Lower leg skin (tissue), 4 donors: ENCODE results near the gene UBXN6. TPM values are rescaled to one million over a fixed set of nuclear protein-coding genes. Genes with fewer than 3 reads are reported as not detected.

ENCODE experiments used
- DNase-seq, 2 donors: peaks; one replicate each; pipeline ENCODE4 v3.0.0-alpha.2; 2019; ENCODE audit warnings: low spot score in 2 of 2
- H3K4me3 ChIP-seq: fragments of 200-600 bp; sonication (generic); 2 replicates; pipeline ENCODE4 v1.5.1; 2017; ENCODE audit warnings: mild to moderate bottlenecking, low read depth; ENCODE audit not compliant: poor library complexity, severe bottlenecking
- CTCF ChIP-seq, 3 donors: fragments of 450-650 bp; IDR thresholded peaks; one replicate each; pipeline ENCODE4 v1.5.1; 2016; ENCODE audit warnings: antibody characterized with exemption in 3 of 3, mild to moderate bottlenecking in 3 of 3, moderate library complexity in 2 of 3
- POLR2A ChIP-seq, 2 donors: fragments of 450-650 bp; IDR thresholded peaks; one replicate each; pipeline ENCODE4 v1.6.1; 2016 to 2017; ENCODE audit warnings: antibody characterized with exemption in 2 of 2, mild to moderate bottlenecking in 1 of 2, moderate library complexity in 1 of 2
- WGBS, 2 donors: methylation state at CpG; one replicate each; pipeline ENCODE4 v1.1.5; 2018; 5-methylcytosine and 5-hydroxymethylcytosine counted together
- intact Hi-C: fragments of 100-400 bp; cut with DNase I; formaldehyde crosslinking; loops from one replicate; pipeline ENCODE4 v1.15.0; 2023; ENCODE audit warnings: low total_unique reads
- total RNA-seq, 4 donors: library from RNA; depleted of rRNA; stranded (reverse); fragments of >200 nt; gene quantifications; one replicate each; pipeline ENCODE4 v1.1.0, GENCODE V29; 2016

The UBXN6 gene
- total RNA-seq, 4 donors from 2014 or later = 77.0 to 161 (median 111) TPM

DNA sequence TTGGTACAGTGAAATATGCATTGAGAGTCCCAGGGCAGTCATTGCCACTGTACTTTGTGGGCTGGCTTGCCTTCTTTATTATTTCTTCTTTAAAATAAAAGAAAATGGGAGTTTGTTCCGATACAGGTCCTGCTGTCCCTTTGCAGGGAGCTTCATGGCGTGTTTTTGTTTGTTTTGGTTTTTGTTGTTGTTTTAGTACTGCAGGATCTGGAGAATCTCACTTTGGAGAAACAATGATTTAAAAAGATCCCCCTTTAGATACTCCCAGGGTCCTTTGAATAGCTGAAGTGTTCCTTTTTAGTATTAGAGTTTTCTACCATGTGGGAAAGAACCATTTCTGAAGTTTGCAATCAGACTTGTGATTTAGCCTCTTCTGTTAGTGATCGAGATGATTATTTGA lies 44.0 kb downstream of the UBXN6 start:
- 93 to 98% methylated on average over 3 of the region's 3 CpGs for WGBS, 2 donors
- TF ChIP-seq POLR2A (IDR thresholded peaks at IDR 0.05) = no peak
- TF ChIP-seq CTCF (IDR thresholded peaks at IDR 0.05) = no peak

DNA sequence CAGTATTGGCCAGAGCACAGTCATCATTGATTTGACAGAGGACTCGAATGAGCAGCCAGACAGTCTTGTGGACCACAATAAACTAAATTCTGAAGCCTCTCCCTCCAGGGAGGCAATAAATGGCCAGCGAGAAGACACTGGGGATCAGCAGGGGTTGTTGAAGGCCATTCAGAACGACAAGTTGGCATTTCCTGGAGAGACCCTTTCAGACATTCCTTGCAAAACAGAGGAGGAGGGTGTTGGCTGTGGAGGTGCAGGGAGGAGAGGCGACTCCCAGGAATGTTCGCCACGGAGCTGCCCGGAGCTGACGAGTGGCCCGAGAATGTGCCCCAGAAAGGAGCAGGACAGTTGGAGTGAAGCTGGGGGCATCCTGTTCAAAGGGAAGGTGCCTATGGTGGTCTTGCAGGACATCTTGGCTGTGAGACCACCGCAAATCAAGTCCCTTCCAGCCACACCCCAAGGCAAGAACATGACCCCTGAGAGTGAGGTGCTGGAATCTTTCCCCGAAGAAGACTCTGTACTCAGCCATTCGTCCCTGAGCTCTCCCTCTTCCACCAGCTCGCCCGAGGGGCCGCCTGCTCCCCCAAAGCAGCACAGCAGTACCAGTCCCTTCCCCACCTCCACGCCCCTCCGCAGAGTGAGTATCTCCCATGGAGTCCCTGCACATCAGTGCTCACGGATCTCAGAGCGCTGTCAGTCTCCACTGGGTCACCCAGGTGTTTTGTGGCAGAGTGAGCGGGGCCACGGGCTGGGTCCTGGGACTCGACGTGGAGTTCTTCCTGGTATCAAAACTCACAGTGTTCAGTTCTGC lies 48.3 kb downstream of the UBXN6 start:
- no peak for DNase-seq
- intact Hi-C loops = no loop called here
- TF ChIP-seq CTCF (IDR thresholded peaks at IDR 0.05) (no peak), POLR2A (IDR thresholded peaks at IDR 0.05) (no peak)
- no peak overlapping the region for H3K4me3 ChIP-seq
- WGBS, 2 donors = 92% methylated on average over 23 of the region's 23 CpGs

More for the DNA sequence above, 44.0 kb downstream of the UBXN6 start:
- H3K4me3 ChIP-seq = no peak overlapping the region
- DNase-seq = no peak
- intact Hi-C loops = no loop called here

DNA sequence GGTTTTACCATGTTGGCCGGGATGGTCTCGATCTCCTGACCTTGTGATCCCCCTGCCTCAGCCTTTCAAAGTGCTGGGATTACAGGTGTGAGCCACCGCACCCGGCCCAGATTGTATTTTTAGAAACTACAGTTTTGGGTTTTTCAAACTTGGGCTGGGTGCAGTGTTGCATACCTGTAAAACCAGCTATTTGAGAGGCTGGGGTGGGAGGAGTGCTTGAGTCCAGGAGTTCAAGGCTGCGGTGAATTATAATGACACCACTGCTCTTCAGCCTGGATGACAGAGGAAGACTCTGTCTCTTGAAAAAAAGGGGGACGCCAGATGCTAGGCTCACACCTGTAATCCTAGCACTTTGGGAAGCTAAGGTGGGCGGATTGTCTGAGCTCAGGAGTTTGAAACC lies 51.0 kb downstream of the UBXN6 start:
- WGBS, 2 donors = 84 to 96% methylated on average over 7 of the region's 7 CpGs
- TF ChIP-seq CTCF (IDR thresholded peaks at IDR 0.05) = no peak
- no peak for TF ChIP-seq POLR2A (IDR thresholded peaks at IDR 0.05)
- no peak for DNase-seq
- no peak overlapping the region for H3K4me3 ChIP-seq
- intact Hi-C loops = no loop called here

DNA sequence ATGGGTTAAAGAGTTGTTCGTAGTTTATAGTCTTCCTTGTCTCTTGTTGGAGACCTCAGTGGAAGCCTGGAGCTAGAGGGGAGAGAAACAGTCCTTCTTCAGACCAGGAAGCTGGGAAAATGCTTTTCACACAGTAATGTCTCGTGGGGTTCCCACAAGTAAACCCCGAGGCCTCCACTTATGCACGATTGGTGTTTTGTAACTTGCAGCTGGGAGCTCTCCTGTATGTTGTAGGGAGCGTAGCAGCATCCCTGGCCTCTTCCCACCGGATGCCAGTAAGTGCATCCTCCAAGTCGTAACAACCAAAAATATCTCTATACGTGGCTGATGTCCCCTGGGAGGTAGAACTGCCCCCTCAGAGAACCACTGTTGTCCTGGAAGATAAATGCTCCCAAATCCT lies 51.6 kb downstream of the UBXN6 start:
- no peak overlapping the region for H3K4me3 ChIP-seq
- WGBS, 2 donors = 72 to 79% methylated on average over 8 of the region's 8 CpGs
- intact Hi-C loops = no loop called here
- TF ChIP-seq POLR2A (IDR thresholded peaks at IDR 0.05) = no peak
- TF ChIP-seq CTCF (IDR thresholded peaks at IDR 0.05) = no peak
- no peak for DNase-seq

DNA sequence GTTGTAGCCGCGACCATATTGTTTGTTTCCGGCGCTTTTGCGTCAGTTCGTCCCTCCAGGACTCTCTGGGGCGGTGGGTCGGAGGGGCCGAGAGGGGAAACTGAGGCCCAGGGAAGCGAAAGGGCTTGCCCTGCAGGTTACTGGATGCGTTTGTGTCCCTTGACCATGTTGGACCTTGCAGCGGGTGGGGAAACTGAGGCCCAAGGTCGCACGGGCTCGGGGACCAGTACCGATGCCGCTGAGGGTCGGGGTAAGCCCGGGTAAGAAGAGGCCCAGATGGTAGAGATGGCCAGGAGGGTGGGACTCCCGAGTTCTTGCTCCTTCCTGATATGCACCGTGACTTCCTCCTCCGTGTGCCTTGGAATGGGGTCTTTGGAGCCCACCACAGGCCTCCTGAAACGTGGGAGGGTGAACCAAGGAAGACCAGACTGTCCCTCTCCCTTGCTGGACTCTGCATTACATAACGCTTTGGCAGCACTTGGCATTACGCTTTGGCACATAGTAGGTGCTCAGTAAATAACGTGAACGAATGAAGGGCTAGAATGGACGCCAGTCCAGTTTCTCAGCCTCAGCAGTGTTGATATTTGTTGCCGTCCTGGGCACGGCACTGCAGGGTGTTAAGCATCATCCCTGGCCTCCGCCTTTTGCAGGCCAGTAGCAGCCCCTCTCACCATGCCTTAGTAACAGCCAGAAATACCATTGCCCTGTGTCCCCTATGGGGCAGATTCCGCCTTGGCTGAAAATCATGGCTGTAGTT lies 54.4 kb downstream of the UBXN6 start:
- intact Hi-C loops = no loop called here
- WGBS, 2 donors = 11% methylated on average over 31 to 32 of the region's 32 CpGs
- peak overlapping the region; percentile 59 for H3K4me3 ChIP-seq
- TF ChIP-seq CTCF (IDR thresholded peaks at IDR 0.05) (no peak), POLR2A (IDR thresholded peaks at IDR 0.05) (no peak)
- DNase-seq = peak in 1 of 2 donors; percentile 24
